HG02571 (cell line): ENCODE data around the gene SFTPA2.
"Not testable (repeated sequence)": the region's sequence is repeated elsewhere in the genome, so short reads cannot be mapped to it uniquely, and the experiment has no call there.

Experiments
- ATAC-seq: cut with Tn5 transposase; IDR thresholded peaks from one replicate; pipeline ENCODE4 v1.9.1; 2021; ENCODE audit warnings: mild to moderate bottlenecking, moderate library complexity; ENCODE audit not compliant: unreplicated experiment

SFTPA2 gene

GRCh38 chr10:79560160-79560709, at the start of gene SFTPA2:
SFTPA2 (minus strand) TSS chr10:79560407; CDS start chr10:79559483, 924 bp downstream.
- ATAC-seq, result no peak

GRCh38 chr10:79608505-79609375, 48.5 kb upstream of the SFTPA2 start:
- ATAC-seq, result no peak

GRCh38 chr10:79605308-79605707, 45.1 kb upstream of the SFTPA2 start:
- no peak for ATAC-seq

- no peak for ATAC-seq
These were observed 44.1 kb upstream of the SFTPA2 start for GRCh38 chr10:79604294-79604693.

- ATAC-seq, result no peak
These were observed 42.7 kb upstream of the SFTPA2 start for GRCh38 chr10:79602953-79603352.

- ATAC-seq, result peak; percentile 56
These were observed 41.7 kb upstream of the SFTPA2 start for GRCh38 chr10:79601939-79602338.

GRCh38 chr10:79599644-79600043, 39.4 kb upstream of the SFTPA2 start:
- ATAC-seq, result not testable (repeated sequence)

- ATAC-seq, result no peak
These were observed 35.3 kb upstream of the SFTPA2 start for GRCh38 chr10:79595510-79595909.

GRCh38 chr10:79594565-79594964, 34.4 kb upstream of the SFTPA2 start:
- not testable (repeated sequence) for ATAC-seq

- ATAC-seq, result no peak
These were observed 33.2 kb upstream of the SFTPA2 start for GRCh38 chr10:79593377-79593776.

GRCh38 chr10:79588800-79589199, 28.6 kb upstream of the SFTPA2 start:
- ATAC-seq, result no peak

GRCh38 chr10:79586933-79587332, 26.7 kb upstream of the SFTPA2 start:
- no peak for ATAC-seq

GRCh38 chr10:79585870-79586527, 25.8 kb upstream of the SFTPA2 start:
- no peak for ATAC-seq

GRCh38 chr10:79583488-79584024, 23.3 kb upstream of the SFTPA2 start:
- ATAC-seq, result no peak

GRCh38 chr10:79582954-79583353, 22.7 kb upstream of the SFTPA2 start:
- ATAC-seq, result not testable (repeated sequence)

GRCh38 chr10:79582096-79582495, 21.9 kb upstream of the SFTPA2 start:
- no peak for ATAC-seq

- ATAC-seq, result no peak
These were observed 20.8 kb upstream of the SFTPA2 start for GRCh38 chr10:79581044-79581443.

- ATAC-seq, result no peak
These were observed 19.2 kb upstream of the SFTPA2 start for GRCh38 chr10:79579361-79579760.

- not testable (repeated sequence) for ATAC-seq
These were observed 10.4 kb upstream of the SFTPA2 start for GRCh38 chr10:79570624-79571023.

- no peak for ATAC-seq
These were observed 3.2 kb upstream of the SFTPA2 start for GRCh38 chr10:79563426-79563825.

- ATAC-seq, result peak; percentile 71
These were observed 2.0 kb upstream of the SFTPA2 start for GRCh38 chr10:79562135-79562756.
